Keratinocyte (primary cell): ENCODE data around the gene CYP39A1. TPM values are rescaled to one million over a fixed set of nuclear protein-coding genes. Genes with fewer than 3 reads are reported as not detected.

ENCODE experiments used
- DNase-seq: peaks from one replicate; pipeline ENCODE4 v3.0.0-alpha.2; 2011; ENCODE audit warnings: low read depth, missing footprints, low spot score
- FAIRE-seq: peaks from 2 replicates; lab custom pipeline; 2011; peaks lifted over from hg19 to GRCh38; lab: Jason Lieb, UNC
- H2AFZ ChIP-seq: 2 replicates; pipeline ENCODE4 v1.6.0; 2012; ENCODE audit warnings: low read length, control low read depth, inconsistent platforms; ENCODE audit not compliant: control insufficient read depth
- H3K27ac ChIP-seq: 2 replicates; pipeline ENCODE4 v1.5.1; 2011; ENCODE audit warnings: low read length; ENCODE audit not compliant: control insufficient read depth, insufficient read depth
- H3K27me3 ChIP-seq: 3 replicates; pipeline ENCODE4 v1.6.0; 2011; ENCODE audit warnings: low read length; ENCODE audit not compliant: control insufficient read depth, insufficient read depth; ENCODE audit errors: extremely low read depth
- H3K36me3 ChIP-seq, 2 experiments: 2 replicates in 1 of 2; 3 replicates in 1 of 2; pipeline ENCODE4 v1.5.1; 2011; ENCODE audit warnings: low read length in 2 of 2, mild to moderate bottlenecking in 1 of 2; ENCODE audit not compliant: control insufficient read depth in 2 of 2, insufficient read depth in 2 of 2; ENCODE audit errors: extremely low read depth in 1 of 2
- H3K4me1 ChIP-seq: 3 replicates; pipeline ENCODE4 v1.5.1; 2011; ENCODE audit warnings: low read length; ENCODE audit not compliant: control insufficient read depth, insufficient read depth; ENCODE audit errors: extremely low read depth
- H3K4me2 ChIP-seq: 3 replicates; pipeline ENCODE4 v1.6.0; 2011; ENCODE audit warnings: low read depth, low read length; ENCODE audit not compliant: control insufficient read depth, insufficient read depth; ENCODE audit errors: extremely low read depth
- H3K4me3 ChIP-seq, 3 experiments: fragments of 200-600 bp in 1 of 3; sonication (generic) in 1 of 3; 2 replicates in 2 of 3; 3 replicates in 1 of 3; pipeline ENCODE4 v1.5.1; 2011 to 2016; ENCODE audit warnings: low read length in 3 of 3, mild to moderate bottlenecking in 3 of 3, control low read depth in 2 of 3, inconsistent platforms in 1 of 3, low read depth in 1 of 3, mixed read lengths in 1 of 3, mixed run types in 1 of 3, moderate library complexity in 1 of 3; ENCODE audit not compliant: control insufficient read depth in 2 of 3, insufficient read depth in 2 of 3; ENCODE audit errors: extremely low read depth in 1 of 3
- H3K79me2 ChIP-seq: 2 replicates; pipeline ENCODE4 v1.6.0; 2012; ENCODE audit warnings: low read length; ENCODE audit not compliant: control insufficient read depth, insufficient read depth
- H3K9ac ChIP-seq: 3 replicates; pipeline ENCODE4 v1.6.0; 2011; ENCODE audit warnings: low read length; ENCODE audit not compliant: control insufficient read depth, insufficient read depth; ENCODE audit errors: extremely low read depth
- H3K9me1 ChIP-seq: 3 replicates; pipeline ENCODE4 v1.6.0; 2011; ENCODE audit warnings: low read length; ENCODE audit not compliant: control insufficient read depth, insufficient read depth; ENCODE audit errors: extremely low read depth
- H3K9me3 ChIP-seq: 2 replicates; pipeline ENCODE4 v1.5.1; 2012; ENCODE audit warnings: low read depth, low read length; ENCODE audit not compliant: control insufficient read depth
- H4K20me1 ChIP-seq: 3 replicates; pipeline ENCODE4 v1.6.0; 2011; ENCODE audit warnings: low read length; ENCODE audit not compliant: control insufficient read depth, insufficient read depth; ENCODE audit errors: extremely low read depth
- EZH2 ChIP-seq: IDR thresholded peaks from one replicate; pipeline ENCODE4 v1.6.1; 2012; ENCODE audit warnings: inconsistent platforms, mild to moderate bottlenecking, low read length, moderate library complexity
- dilution Hi-C: fragments of 300-500 bp; cut with MboI; formaldehyde crosslinking; loops from one replicate; pipeline ENCODE4 v1.7.0; 2020; ENCODE audit warnings: low sequenced_read_pairs; ENCODE audit not compliant: extremely low pct_ligation_motif_present
- polyA plus RNA-seq, 5 experiments: library from polyadenylated mRNA; depleted of rRNA in 3 of 5; stranded (reverse) in 3 of 5; stranded (forward) in 1 of 5; unstranded in 1 of 5; fragments of >200 nt; gene quantifications; 1 replicate in 1 of 5; 2 replicates in 3 of 5; 3 replicates in 1 of 5; pipeline versions ENCODE4 v1.2.1 to v1.2.3, GENCODE V29; 2011 to 2012; ENCODE audit warnings: missing spikeins in 2 of 5, low read depth in 1 of 5, low replicate concordance in 1 of 5
- TF ChIP-seq, protein P1 (sequence below), 3 experiments: IDR thresholded peaks in 1 of 3; conservative IDR thresholded peaks in 1 of 3; optimal IDR thresholded peaks in 1 of 3; 2 replicates in 2 of 3; 3 replicates in 1 of 3; pipeline versions ENCODE3 to v1.5.1; 2011; ENCODE audit warnings: low read length in 3 of 3, mild to moderate bottlenecking in 3 of 3, moderate library complexity in 2 of 3, control low read depth in 1 of 3, inconsistent platforms in 1 of 3; ENCODE audit not compliant: insufficient read depth in 2 of 3; ENCODE audit errors: extremely low read depth in 1 of 3

Gene CYP39A1
- polyA plus RNA-seq, 1 donor (not counting 4 experiments of a cell fraction or from before 2014, with no cell fraction given) = 1.6 TPM

DNA sequence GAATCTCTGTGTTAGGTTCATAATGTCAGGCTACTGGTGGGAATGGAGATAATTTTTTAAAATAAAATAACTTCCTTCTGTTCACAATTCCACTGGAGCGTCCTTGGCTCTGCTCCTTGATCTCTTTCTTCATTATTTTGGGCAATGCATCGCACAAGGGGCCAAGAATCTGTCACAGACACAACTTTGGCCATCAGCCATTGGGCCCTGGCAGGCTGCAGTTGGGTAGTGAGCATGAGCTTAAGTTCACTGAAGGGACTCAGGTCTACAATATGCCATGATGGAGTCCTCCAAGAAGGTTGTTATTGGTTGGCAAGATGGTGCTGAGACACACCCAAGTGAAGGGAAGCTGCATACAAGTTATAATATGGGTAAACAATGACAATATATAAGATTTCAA, 40.0 kb downstream of the CYP39A1 start:
- H3K4me3 ChIP-seq = no peak overlapping the region
- no peak overlapping the region for H3K9ac ChIP-seq
- H3K4me2 ChIP-seq = no peak overlapping the region
- no peaks in the 10 kb centered on the region for H3K9me1 ChIP-seq
- H3K9me3 ChIP-seq = no peaks in the 10 kb centered on the region
- FAIRE-seq = no peak
- dilution Hi-C loops = no loop called here
- H4K20me1 ChIP-seq = no peaks in the 10 kb centered on the region
- H2AFZ ChIP-seq = no peak overlapping the region
- TF ChIP-seq EZH2 = no peak
- TF ChIP-seq, protein P1, sequence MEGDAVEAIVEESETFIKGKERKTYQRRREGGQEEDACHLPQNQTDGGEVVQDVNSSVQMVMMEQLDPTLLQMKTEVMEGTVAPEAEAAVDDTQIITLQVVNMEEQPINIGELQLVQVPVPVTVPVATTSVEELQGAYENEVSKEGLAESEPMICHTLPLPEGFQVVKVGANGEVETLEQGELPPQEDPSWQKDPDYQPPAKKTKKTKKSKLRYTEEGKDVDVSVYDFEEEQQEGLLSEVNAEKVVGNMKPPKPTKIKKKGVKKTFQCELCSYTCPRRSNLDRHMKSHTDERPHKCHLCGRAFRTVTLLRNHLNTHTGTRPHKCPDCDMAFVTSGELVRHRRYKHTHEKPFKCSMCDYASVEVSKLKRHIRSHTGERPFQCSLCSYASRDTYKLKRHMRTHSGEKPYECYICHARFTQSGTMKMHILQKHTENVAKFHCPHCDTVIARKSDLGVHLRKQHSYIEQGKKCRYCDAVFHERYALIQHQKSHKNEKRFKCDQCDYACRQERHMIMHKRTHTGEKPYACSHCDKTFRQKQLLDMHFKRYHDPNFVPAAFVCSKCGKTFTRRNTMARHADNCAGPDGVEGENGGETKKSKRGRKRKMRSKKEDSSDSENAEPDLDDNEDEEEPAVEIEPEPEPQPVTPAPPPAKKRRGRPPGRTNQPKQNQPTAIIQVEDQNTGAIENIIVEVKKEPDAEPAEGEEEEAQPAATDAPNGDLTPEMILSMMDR (optimal IDR thresholded peaks at IDR 0.05 in 1 of 3, IDR thresholded peaks at IDR 0.05 in 1 of 3, conservative IDR thresholded peaks at IDR 0.05 in 1 of 3; ENCODE audit: extremely low read depth in 1 of 3, insufficient read depth in 2 of 3, low read length in 3 of 3) = no peak
- no peak overlapping the region for H3K27ac ChIP-seq
- no peaks in the 10 kb centered on the region for H3K27me3 ChIP-seq
- no peak for DNase-seq
- H3K4me1 ChIP-seq = no peaks in the 10 kb centered on the region
- no peaks in the 10 kb centered on the region for H3K36me3 ChIP-seq
- no peaks in the 10 kb centered on the region for H3K79me2 ChIP-seq

DNA sequence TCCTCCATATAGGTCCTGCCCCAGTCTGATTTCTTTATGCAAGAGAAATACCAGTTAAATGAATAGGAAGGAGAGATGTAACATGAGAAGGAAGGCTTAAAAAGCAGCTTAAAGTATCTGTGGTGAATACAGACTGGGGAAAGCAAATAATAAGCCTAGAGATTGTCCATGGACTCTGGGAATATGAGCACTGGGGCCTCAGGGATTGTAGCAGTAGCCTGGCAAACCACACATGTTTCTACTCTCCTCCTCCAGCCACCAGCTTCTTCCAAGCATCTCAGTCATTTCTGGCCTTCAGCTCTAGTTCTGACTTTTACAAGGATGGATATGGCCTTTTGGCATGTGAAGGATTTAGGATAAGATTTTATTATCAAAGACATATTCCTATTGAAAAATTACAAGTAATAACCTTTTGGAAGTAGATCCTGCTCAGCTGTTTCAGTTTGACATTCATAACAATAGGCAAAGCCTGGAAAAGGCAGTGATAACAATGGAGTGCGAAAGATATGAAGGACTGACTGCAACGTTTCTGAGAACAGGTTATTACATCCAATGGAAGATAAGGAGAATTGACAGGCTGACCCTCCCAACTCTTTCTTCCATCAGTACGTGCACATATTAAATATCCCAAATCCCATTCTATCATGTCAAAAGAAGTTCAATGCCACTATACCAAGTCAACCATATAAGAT, 41.6 kb downstream of the CYP39A1 start:
- H3K4me2 ChIP-seq = no peak overlapping the region
- FAIRE-seq = no peak
- H3K9ac ChIP-seq = no peak overlapping the region

More for the DNA sequence above, 41.6 kb downstream of the CYP39A1 start:
- H3K27me3 ChIP-seq = no peaks in the 10 kb centered on the region
- H3K36me3 ChIP-seq = no peaks in the 10 kb centered on the region
- H3K9me1 ChIP-seq = no peaks in the 10 kb centered on the region
- H3K9me3 ChIP-seq = no peaks in the 10 kb centered on the region
- no peaks in the 10 kb centered on the region for H4K20me1 ChIP-seq
- H3K79me2 ChIP-seq = no peaks in the 10 kb centered on the region
- TF ChIP-seq, protein P1 (optimal IDR thresholded peaks at IDR 0.05 in 1 of 3, IDR thresholded peaks at IDR 0.05 in 1 of 3, conservative IDR thresholded peaks at IDR 0.05 in 1 of 3; ENCODE audit: extremely low read depth in 1 of 3, insufficient read depth in 2 of 3, low read length in 3 of 3) = no peak
- TF ChIP-seq EZH2 = no peak
- H2AFZ ChIP-seq = no peak overlapping the region
- no peak overlapping the region for H3K4me3 ChIP-seq
- no peak overlapping the region for H3K27ac ChIP-seq
- H3K4me1 ChIP-seq = no peaks in the 10 kb centered on the region
- no peak for DNase-seq
- dilution Hi-C loops = no loop called here
